ENCODE results near the gene NFIA.

The NFIA gene

GRCh38 chr1:61474269-61474817 is 392.0 kb downstream of the NFIA start:
- no peak for DNase-seq (ENCODE audit: low read depth in 1 of 2, low spot score in 1 of 2)
- TF ChIP-seq JUND (IDR thresholded peaks at IDR 0.05; ENCODE audit: low read depth), result no peak
- in situ Hi-C loops (cut with HindIII; ENCODE audit: low pct_unique_long_range_greater_than_20kb, low sequenced_read_pairs), result no loop called here

GRCh38 chr1:61474963-61475362 is 392.6 kb downstream of the NFIA start:
- DNase-seq (ENCODE audit: low read depth in 1 of 2, low spot score in 1 of 2), result no peak
- no peak for TF ChIP-seq JUND (IDR thresholded peaks at IDR 0.05; ENCODE audit: low read depth)
- in situ Hi-C loops (cut with HindIII; ENCODE audit: low pct_unique_long_range_greater_than_20kb, low sequenced_read_pairs), result no loop called here

- TF ChIP-seq JUND (IDR thresholded peaks at IDR 0.05; ENCODE audit: low read depth), result no peak
- DNase-seq (ENCODE audit: low read depth in 1 of 2, low spot score in 1 of 2), result no peak
- in situ Hi-C loops (cut with HindIII; ENCODE audit: low pct_unique_long_range_greater_than_20kb, low sequenced_read_pairs), result no loop called here
Observed at GRCh38 chr1:61477301-61477700, 394.9 kb downstream of the NFIA start.

- no peak for DNase-seq (ENCODE audit: low read depth in 1 of 2, low spot score in 1 of 2)
- in situ Hi-C loops (cut with HindIII; ENCODE audit: low pct_unique_long_range_greater_than_20kb, low sequenced_read_pairs), result no loop called here
- TF ChIP-seq JUND (IDR thresholded peaks at IDR 0.05; ENCODE audit: low read depth), result no peak
Observed at GRCh38 chr1:61480273-61480935, 398.0 kb downstream of the NFIA start.

GRCh38 chr1:61481315-61481715 is 399.0 kb downstream of the NFIA start:
- in situ Hi-C loops (cut with HindIII; ENCODE audit: low pct_unique_long_range_greater_than_20kb, low sequenced_read_pairs), result no loop called here
- DNase-seq (ENCODE audit: low read depth in 1 of 2, low spot score in 1 of 2), result no peak
- TF ChIP-seq JUND (IDR thresholded peaks at IDR 0.05; ENCODE audit: low read depth), result no peak

- no peak for TF ChIP-seq JUND (IDR thresholded peaks at IDR 0.05; ENCODE audit: low read depth)
- no peak for DNase-seq (ENCODE audit: low read depth in 1 of 2, low spot score in 1 of 2)
- in situ Hi-C loops (cut with HindIII; ENCODE audit: low pct_unique_long_range_greater_than_20kb, low sequenced_read_pairs), result no loop called here
Observed at GRCh38 chr1:61482170-61482734, 399.9 kb downstream of the NFIA start.

- TF ChIP-seq JUND (IDR thresholded peaks at IDR 0.05; ENCODE audit: low read depth), result no peak
- in situ Hi-C loops (cut with HindIII; ENCODE audit: low pct_unique_long_range_greater_than_20kb, low sequenced_read_pairs), result no loop called here
- no peak for DNase-seq (ENCODE audit: low read depth in 1 of 2, low spot score in 1 of 2)
Observed at GRCh38 chr1:61486783-61487536, 404.6 kb downstream of the NFIA start.

- no peak for TF ChIP-seq JUND (IDR thresholded peaks at IDR 0.05; ENCODE audit: low read depth)
- in situ Hi-C loops (cut with HindIII; ENCODE audit: low pct_unique_long_range_greater_than_20kb, low sequenced_read_pairs), result no loop called here
- no peak for DNase-seq (ENCODE audit: low read depth in 1 of 2, low spot score in 1 of 2)
Observed at GRCh38 chr1:61487801-61488200, 405.4 kb downstream of the NFIA start.

- no peak for DNase-seq (ENCODE audit: low read depth in 1 of 2, low spot score in 1 of 2)
- in situ Hi-C loops (cut with HindIII; ENCODE audit: low pct_unique_long_range_greater_than_20kb, low sequenced_read_pairs), result no loop called here
- no peak for TF ChIP-seq JUND (IDR thresholded peaks at IDR 0.05; ENCODE audit: low read depth)
Observed at GRCh38 chr1:61490924-61491323, 408.6 kb downstream of the NFIA start.

GRCh38 chr1:61491497-61491896 is 409.1 kb downstream of the NFIA start:
- in situ Hi-C loops (cut with HindIII; ENCODE audit: low pct_unique_long_range_greater_than_20kb, low sequenced_read_pairs), result no loop called here
- no peak for DNase-seq (ENCODE audit: low read depth in 1 of 2, low spot score in 1 of 2)
- no peak for TF ChIP-seq JUND (IDR thresholded peaks at IDR 0.05; ENCODE audit: low read depth)

GRCh38 chr1:61494000-61494399 is 411.6 kb downstream of the NFIA start:
- no peak for TF ChIP-seq JUND (IDR thresholded peaks at IDR 0.05; ENCODE audit: low read depth)
- no peak for DNase-seq (ENCODE audit: low read depth in 1 of 2, low spot score in 1 of 2)
- in situ Hi-C loops (cut with HindIII; ENCODE audit: low pct_unique_long_range_greater_than_20kb, low sequenced_read_pairs), result no loop called here

- in situ Hi-C loops (cut with HindIII; ENCODE audit: low pct_unique_long_range_greater_than_20kb, low sequenced_read_pairs), result no loop called here
- TF ChIP-seq JUND (IDR thresholded peaks at IDR 0.05; ENCODE audit: low read depth), result no peak
- no peak for DNase-seq (ENCODE audit: low read depth in 1 of 2, low spot score in 1 of 2)
Observed at GRCh38 chr1:61496501-61496900, 414.1 kb downstream of the NFIA start.

- DNase-seq (ENCODE audit: low read depth in 1 of 2, low spot score in 1 of 2), result no peak
- no peak for TF ChIP-seq JUND (IDR thresholded peaks at IDR 0.05; ENCODE audit: low read depth)
- in situ Hi-C loops (cut with HindIII; ENCODE audit: low pct_unique_long_range_greater_than_20kb, low sequenced_read_pairs), result no loop called here
Observed at GRCh38 chr1:61497013-61497412, 414.7 kb downstream of the NFIA start.

Measured in T47D (cell line).